Mucosa of gallbladder (tissue), 1 donor: ENCODE results near the gene CNKSR2. TPM values are rescaled to one million over a fixed set of nuclear protein-coding genes. Genes with fewer than 3 reads are reported as not detected.

Source experiments
- DNase-seq: peaks from one replicate; pipeline ENCODE4 v3.0.0-alpha.2; 2020; ENCODE audit warnings: low spot score
- total RNA-seq: library from RNA; stranded (reverse); gene quantifications from one replicate; pipeline ENCODE4 v1.2.1, GENCODE V29; 2021
- donor health status: DM: no; HTN: no; CAD: no.

Gene CNKSR2
- 0.86 TPM for total RNA-seq

GRCh38 chrX:21374163-21374993, at the start of gene CNKSR2:
Gene CNKSR2 (plus strand): TSS chrX:21374418. CDS start chrX:21374898, 480 bp downstream.
- DNase-seq = no peak

GRCh38 chrX:21354725-21355124, 19.5 kb upstream of the CNKSR2 start:
- no peak for DNase-seq

GRCh38 chrX:21355831-21356230, 18.4 kb upstream of the CNKSR2 start:
- DNase-seq = no peak

GRCh38 chrX:21369613-21370012, 4.6 kb upstream of the CNKSR2 start:
- no peak for DNase-seq

- DNase-seq = no peak
Observed at GRCh38 chrX:21373001-21373400, 1.2 kb upstream of the CNKSR2 start.

GRCh38 chrX:21373637-21374162, 518 bp upstream of the CNKSR2 start:
- no peak for DNase-seq

- DNase-seq = no peak
Observed at GRCh38 chrX:21374994-21375707, 933 bp downstream of the CNKSR2 start.

- no peak for DNase-seq
Observed at GRCh38 chrX:21375708-21376009, 1.4 kb downstream of the CNKSR2 start.

- DNase-seq = no peak
Observed at GRCh38 chrX:21376636-21377035, 2.4 kb downstream of the CNKSR2 start.

- no peak for DNase-seq
Observed at GRCh38 chrX:21379991-21380390, 5.8 kb downstream of the CNKSR2 start.

GRCh38 chrX:21382715-21383114, 8.5 kb downstream of the CNKSR2 start:
- DNase-seq = no peak

GRCh38 chrX:21383546-21383945, 9.3 kb downstream of the CNKSR2 start:
- DNase-seq = no peak

- DNase-seq = no peak
Observed at GRCh38 chrX:21384178-21384577, 10.0 kb downstream of the CNKSR2 start.

GRCh38 chrX:21394792-21395191, 20.6 kb downstream of the CNKSR2 start:
- no peak for DNase-seq

GRCh38 chrX:21398426-21398825, 24.2 kb downstream of the CNKSR2 start:
- DNase-seq = no peak

- DNase-seq = no peak
Observed at GRCh38 chrX:21400408-21401121, 26.3 kb downstream of the CNKSR2 start.

- DNase-seq = no peak
Observed at GRCh38 chrX:21408307-21408706, 34.1 kb downstream of the CNKSR2 start.

GRCh38 chrX:21408788-21409187, 34.6 kb downstream of the CNKSR2 start:
- no peak for DNase-seq

GRCh38 chrX:21412029-21412428, 37.8 kb downstream of the CNKSR2 start:
- DNase-seq = peak; percentile 26

- DNase-seq = no peak
Observed at GRCh38 chrX:21412883-21413282, 38.7 kb downstream of the CNKSR2 start.

GRCh38 chrX:21427086-21427485, 52.9 kb downstream of the CNKSR2 start:
- DNase-seq = no peak

GRCh38 chrX:21437036-21437435, 62.8 kb downstream of the CNKSR2 start:
- DNase-seq = no peak
